WERI-Rb-1 (cell line): ENCODE data around the gene EPB41L2.

Source experiments
- DNase-seq: peaks from one replicate; pipeline ENCODE4 v3.0.0-alpha.2; 2020
- H3K27ac ChIP-seq: fragments of 250-450 bp; sonication (Bioruptor Pico); 2 replicates; pipeline ENCODE4 v1.5.1; 2020; ENCODE audit warnings: mild to moderate bottlenecking, moderate library complexity
- H3K27me3 ChIP-seq: fragments of 250-450 bp; sonication (Bioruptor Pico); 2 replicates; pipeline ENCODE4 v1.5.1; 2021; ENCODE audit warnings: mild to moderate bottlenecking, low read depth, moderate library complexity; ENCODE audit not compliant: insufficient read depth, severe bottlenecking
- H3K36me3 ChIP-seq: fragments of 250-450 bp; sonication (Bioruptor Pico); 2 replicates; pipeline ENCODE4 v1.5.1; 2020; ENCODE audit warnings: mild to moderate bottlenecking, moderate library complexity
- H3K4me3 ChIP-seq: 2 replicates; pipeline ENCODE4 v1.5.1; 2011; ENCODE audit warnings: low read depth, mild to moderate bottlenecking, control low read depth, low read length
- H3K9me3 ChIP-seq: fragments of 250-450 bp; sonication (Bioruptor Pico); 2 replicates; pipeline ENCODE4 v1.5.1; 2021; ENCODE audit warnings: mild to moderate bottlenecking, moderate library complexity; ENCODE audit not compliant: severe bottlenecking
- CTCF ChIP-seq: IDR thresholded peaks from 2 replicates; pipeline ENCODE4 v1.5.1; 2011; ENCODE audit warnings: low read depth, mild to moderate bottlenecking, control low read depth, inconsistent platforms, low read length

Gene EPB41L2

GRCh38 chr6:131039345-131039680 lies 23.7 kb downstream of the EPB41L2 start:
- TF ChIP-seq CTCF, result no peak
- H3K27ac ChIP-seq, result no peak overlapping the region
- no peaks in the 10 kb centered on the region for H3K9me3 ChIP-seq
- no peaks in the 10 kb centered on the region for H3K36me3 ChIP-seq
- no peak for DNase-seq
- H3K27me3 ChIP-seq, result no peaks in the 10 kb centered on the region
- no peak overlapping the region for H3K4me3 ChIP-seq

GRCh38 chr6:131038597-131039344 lies 24.3 kb downstream of the EPB41L2 start:
- Histone ChIP-seq H3K27ac (no peak overlapping the region), H3K4me3 (no peak overlapping the region), H3K27me3 (no peaks in the 10 kb centered on the region), H3K9me3 (no peaks in the 10 kb centered on the region), H3K36me3 (no peaks in the 10 kb centered on the region)
- no peak for DNase-seq
- TF ChIP-seq CTCF, result no peak

- H3K9me3 ChIP-seq, result no peaks in the 10 kb centered on the region
- no peak for TF ChIP-seq CTCF
- no peak overlapping the region for H3K4me3 ChIP-seq
- H3K36me3 ChIP-seq, result no peaks in the 10 kb centered on the region
- no peaks in the 10 kb centered on the region for H3K27me3 ChIP-seq
- DNase-seq, result no peak
- H3K27ac ChIP-seq, result no peak overlapping the region
These were observed 25.7 kb downstream of the EPB41L2 start for GRCh38 chr6:131037194-131037897.

- no peak for DNase-seq
- Histone ChIP-seq H3K27me3 (no peaks in the 10 kb centered on the region), H3K27ac (no peak overlapping the region), H3K36me3 (no peaks in the 10 kb centered on the region), H3K9me3 (no peaks in the 10 kb centered on the region), H3K4me3 (no peak overlapping the region)
- TF ChIP-seq CTCF, result no peak
These were observed 26.4 kb downstream of the EPB41L2 start for GRCh38 chr6:131036601-131037000.

GRCh38 chr6:131036143-131036542 lies 26.9 kb downstream of the EPB41L2 start:
- TF ChIP-seq CTCF, result no peak
- no peaks in the 10 kb centered on the region for H3K27me3 ChIP-seq
- no peak for DNase-seq
- H3K9me3 ChIP-seq, result no peaks in the 10 kb centered on the region
- H3K27ac ChIP-seq, result no peak overlapping the region
- no peaks in the 10 kb centered on the region for H3K36me3 ChIP-seq
- no peak overlapping the region for H3K4me3 ChIP-seq
